ENCODE data around the gene WDFY1.

Gene WDFY1

GRCh38 chr2:223944703-223945531 lies at the start of gene WDFY1:
Gene WDFY1, minus strand, starts transcription at chr2:223945335. Its CDS starts 51 bp downstream, at chr2:223945284.
- DNase-seq (ENCODE audit: low read depth in 2 of 3, low spot score in 1 of 3): peak; percentile 69 to 78 (median 70)

GRCh38 chr2:223994562-223995162 lies 49.5 kb upstream of the WDFY1 start:
- DNase-seq (ENCODE audit: low read depth in 2 of 3, low spot score in 1 of 3): no peak

DNA sequence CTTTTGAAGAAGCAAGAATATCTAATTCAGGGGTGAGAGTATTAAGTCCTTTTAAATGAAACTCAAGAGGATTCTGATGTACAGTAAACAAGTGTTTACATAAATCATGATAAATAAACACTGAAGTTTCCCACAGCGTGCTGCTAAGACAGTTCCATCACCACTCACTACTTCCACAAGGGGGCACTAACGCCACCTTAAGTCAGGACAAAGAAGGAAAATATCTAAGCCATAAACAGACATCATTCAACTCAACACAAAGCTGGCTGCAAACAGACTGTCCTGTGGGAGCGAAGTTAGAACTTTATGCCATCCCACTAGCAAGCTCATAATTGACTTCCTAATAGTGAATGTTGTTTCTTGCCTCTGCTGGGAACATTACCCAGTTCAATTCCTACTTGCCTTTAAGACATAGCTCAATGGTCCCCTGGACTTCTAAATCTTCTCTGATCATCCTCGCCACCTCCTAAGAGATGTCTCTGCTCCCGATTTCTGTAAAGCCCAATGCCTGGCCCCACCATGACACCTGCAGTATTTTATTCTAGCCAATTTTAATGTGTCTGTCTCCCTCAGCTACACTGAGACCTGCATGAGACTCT lies 48.6 kb upstream of the WDFY1 start:
- peak; percentile 32 to 53 (median 48) for DNase-seq (ENCODE audit: low read depth in 2 of 3, low spot score in 1 of 3)

- DNase-seq (ENCODE audit: low read depth in 2 of 3, low spot score in 1 of 3): no peak
Observed at GRCh38 chr2:223991611-223992010, 46.5 kb upstream of the WDFY1 start.

DNA sequence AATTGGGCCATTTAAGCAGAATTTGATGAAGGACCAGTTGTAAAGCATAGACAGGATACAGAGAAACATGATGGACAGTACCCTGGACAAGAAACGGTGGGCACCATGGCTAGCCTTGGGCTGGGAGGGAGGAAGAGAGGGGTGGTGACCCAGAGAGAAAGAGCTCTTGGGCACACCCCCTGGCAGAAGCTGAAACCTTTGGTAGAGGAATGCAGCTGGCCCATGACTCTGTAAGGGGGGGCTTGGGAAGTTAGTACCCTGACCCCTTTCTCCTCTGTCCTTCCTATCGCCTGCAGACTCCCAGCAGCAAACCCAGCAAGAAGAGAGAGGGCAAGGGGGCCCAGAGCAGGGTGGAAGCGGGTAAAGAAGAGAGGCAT lies 44.7 kb upstream of the WDFY1 start:
- no peak for DNase-seq (ENCODE audit: low read depth in 2 of 3, low spot score in 1 of 3)

GRCh38 chr2:223989206-223989855 lies 44.2 kb upstream of the WDFY1 start:
- no peak for DNase-seq (ENCODE audit: low read depth in 2 of 3, low spot score in 1 of 3)

DNA sequence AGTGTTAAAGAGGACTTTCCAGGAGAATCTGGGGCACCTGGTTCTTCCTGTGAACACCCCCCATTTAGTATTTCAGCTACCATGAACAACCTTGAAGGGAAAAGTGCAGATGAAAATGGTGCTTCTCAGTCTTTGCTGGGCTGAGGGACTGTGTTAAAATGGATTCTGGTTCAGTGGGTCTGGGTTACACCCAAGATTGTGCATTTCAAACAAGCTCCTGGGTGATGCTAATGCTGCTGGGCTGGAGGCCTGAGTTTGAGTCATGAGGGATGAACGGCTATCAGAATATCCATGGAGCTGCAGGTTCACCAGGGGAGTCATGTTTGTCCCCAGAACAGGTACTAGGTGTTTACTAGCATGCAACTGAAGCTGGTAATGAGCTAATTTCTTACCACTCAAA lies 36.1 kb upstream of the WDFY1 start:
- no peak for DNase-seq (ENCODE audit: low read depth in 2 of 3, low spot score in 1 of 3)

DNA sequence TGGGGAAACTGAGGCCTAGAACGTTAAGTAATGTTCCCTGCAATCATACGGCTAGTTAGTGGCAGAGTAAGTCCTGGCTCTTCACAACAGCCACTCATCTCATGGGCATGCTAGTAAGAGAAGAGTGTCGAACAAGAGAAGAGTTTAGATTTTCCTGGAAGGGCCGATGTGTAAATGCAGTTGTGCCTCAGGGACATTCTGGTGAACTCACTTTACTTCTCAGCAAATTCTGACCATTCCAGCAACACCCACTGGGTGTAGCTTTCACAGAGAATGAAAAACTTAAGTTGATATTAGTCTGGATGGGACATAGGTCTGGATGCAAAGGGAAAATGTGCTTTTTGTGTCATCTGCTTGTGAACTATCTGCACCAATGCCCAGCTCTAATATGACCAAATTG lies 35.7 kb upstream of the WDFY1 start:
- DNase-seq (ENCODE audit: low read depth in 2 of 3, low spot score in 1 of 3): no peak

GRCh38 chr2:223980397-223980735 lies 35.2 kb upstream of the WDFY1 start:
- no peak for DNase-seq (ENCODE audit: low read depth in 2 of 3, low spot score in 1 of 3)

DNA sequence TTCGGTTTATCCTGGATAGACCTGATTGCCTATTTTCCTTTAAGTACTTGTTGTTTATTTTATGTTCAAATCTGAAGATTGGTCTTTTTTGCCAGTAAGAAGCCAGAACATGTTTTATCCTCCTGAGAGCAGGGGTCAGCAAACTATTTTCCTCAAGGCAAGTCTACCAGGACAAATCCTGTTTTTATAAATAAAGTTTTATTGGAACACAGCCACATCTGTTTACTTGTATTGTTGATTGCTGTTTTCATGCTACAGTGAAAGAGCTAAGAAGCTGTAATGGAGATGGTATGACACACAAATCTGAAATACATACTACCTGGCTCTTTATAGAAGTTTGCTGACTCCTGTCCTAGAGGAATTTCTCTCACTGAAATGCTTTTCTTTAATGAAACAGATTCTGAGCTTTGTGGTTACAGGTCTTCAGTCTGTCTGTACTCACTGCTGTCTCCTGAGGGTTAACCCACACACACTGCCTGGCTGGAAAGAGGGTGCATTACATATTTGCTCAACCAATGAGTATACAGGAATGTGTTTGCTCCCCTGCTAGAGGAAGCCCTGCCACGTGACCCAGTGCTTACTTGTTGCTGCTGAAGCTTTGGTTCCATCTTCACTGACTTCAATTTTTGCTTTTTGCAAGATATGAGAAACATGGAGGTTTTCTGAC lies 34.7 kb upstream of the WDFY1 start:
- no peak for DNase-seq (ENCODE audit: low read depth in 2 of 3, low spot score in 1 of 3)

DNA sequence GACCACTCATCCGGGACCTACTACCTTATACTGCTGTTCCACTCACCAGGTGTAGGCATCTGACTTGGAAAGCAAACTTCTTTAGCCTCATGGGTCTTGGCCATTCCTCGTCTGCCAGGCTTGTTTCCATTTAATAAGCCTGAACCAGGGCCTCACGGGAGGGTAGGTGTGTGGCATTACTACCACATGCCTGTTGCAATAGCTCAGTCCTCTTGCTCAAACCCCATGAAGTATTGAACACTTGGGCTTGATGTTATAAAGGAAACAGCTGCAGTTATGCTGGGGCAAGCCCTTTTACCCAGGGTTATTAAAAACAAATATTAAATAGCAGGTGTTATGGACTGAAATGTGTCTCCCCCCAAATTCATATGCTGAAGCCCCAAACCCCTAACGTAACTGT lies 33.3 kb upstream of the WDFY1 start:
- no peak for DNase-seq (ENCODE audit: low read depth in 2 of 3, low spot score in 1 of 3)

DNA sequence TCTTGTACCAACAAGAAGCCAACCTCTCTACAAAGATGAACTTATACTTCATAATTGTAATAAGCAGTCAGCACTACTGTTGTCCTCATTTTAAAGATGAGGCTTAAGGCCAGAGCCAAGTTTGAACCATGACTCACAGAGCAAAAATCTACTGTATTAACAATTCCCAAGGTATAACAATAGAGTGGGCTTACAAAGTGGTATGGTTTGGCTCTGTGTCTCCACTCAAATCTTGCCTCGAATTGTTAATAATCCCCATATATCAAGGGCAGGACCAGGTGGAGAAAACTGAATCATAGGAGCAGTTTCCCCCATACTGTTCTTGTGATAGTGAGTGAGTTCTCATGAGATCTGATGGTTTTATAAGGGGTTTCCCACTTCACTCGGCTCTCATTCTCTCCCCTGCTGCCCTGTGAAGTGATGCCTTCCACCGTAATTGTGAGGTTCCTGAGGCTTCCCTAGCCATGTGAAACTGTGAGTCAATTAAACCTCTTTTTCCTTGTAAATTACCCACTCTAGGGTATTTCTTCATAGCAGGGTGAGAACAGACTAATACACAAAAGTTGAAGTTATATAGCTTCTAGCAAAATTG lies 31.6 kb upstream of the WDFY1 start:
- no peak for DNase-seq (ENCODE audit: low read depth in 2 of 3, low spot score in 1 of 3)

DNA sequence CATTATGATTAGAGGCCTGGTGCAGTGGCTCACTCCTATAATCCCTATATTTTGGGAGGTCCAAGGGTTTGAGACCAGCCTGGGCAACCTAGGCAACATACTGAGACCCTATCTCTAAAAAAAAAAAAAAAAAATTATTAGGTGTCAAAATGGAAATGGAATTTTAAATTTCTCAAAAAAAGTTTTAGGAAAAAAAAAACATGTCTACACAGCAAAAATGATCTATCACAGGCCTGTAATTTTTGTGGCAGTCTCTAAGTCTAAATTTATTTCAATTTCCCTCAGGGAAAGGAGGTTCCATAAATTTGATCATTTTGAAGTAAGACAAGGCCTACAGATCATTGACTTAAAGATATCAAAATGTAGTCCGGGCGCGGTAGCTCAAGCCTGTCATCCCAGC lies 28.5 kb upstream of the WDFY1 start:
- no peak for DNase-seq (ENCODE audit: low read depth in 2 of 3, low spot score in 1 of 3)

DNA sequence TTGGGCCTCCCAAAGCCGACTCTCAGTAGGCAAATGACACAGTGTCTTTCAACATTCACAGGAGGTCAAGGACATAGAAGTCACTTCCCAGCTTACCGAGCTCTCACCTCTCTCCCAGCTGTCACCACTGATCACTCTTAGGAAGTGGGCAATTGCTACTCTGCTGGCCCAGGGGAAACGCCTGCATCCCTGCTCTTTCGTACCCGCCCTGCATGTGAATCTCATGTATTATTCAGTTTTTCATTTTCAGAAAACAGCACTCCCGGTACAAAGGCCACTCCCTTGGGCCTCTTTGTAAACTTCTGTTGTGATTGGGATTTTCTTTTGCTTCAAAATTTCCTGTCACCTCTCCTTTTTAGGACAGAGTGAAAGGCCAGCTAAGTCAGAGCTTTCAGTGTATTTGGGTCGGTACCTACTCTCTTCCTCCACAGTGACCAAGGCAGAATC lies 27.5 kb upstream of the WDFY1 start:
- DNase-seq (ENCODE audit: low read depth in 2 of 3, low spot score in 1 of 3): no peak

DNA sequence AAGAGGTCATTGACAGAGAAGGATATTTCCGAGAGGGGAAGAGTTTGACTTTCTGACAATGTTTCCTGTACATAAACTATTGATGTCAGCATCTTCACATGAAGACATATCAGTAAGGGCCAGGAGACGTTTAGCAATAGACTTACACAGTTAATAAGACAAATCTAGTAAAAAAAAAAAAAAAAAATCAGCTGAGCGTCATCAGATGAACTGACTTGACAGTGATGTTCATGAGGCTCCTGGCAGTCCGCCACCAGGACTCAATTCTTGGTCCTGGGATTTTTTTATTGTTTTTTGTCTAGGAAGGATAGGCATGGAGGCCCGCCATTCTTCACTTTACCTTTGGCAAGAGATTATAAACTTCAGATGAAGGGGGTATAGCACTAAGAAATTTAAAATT lies 26.6 kb upstream of the WDFY1 start:
- DNase-seq (ENCODE audit: low read depth in 2 of 3, low spot score in 1 of 3): no peak

DNA sequence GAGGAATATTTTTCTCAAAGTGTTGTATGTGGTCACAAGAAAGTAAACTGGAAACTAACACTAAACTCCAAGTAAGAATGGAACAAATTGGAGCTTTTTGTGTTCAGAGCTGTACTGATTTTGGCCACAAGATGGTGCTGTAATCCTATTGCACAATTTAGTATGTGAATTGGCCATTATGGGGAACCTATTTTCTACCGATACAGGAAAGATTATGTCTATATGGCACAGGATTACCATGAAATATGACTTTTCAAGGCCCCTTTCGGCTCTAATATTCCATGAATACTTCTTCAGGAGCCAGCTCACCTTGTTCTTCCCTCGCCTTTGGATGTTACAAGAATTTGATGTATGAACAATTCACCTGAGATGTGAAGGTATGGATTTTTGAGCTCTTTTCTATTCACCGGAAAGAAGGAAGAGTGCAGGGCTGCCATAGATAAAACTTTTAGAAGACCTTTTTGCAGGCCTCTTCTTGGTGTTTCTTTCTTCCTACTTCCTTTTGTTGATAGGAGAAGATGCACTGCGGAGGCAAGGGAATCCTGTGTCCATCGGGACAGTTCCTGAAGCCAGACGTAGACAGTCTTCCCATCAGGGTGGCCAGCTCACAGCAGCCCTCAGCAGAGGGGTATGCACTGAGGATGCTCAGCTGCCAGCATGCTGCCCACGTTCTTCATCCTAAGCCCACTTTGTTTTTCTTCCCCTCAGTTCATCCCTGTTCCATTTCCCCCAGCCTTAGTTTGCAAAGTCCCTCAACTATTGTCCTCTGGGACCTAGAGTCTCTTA lies 25.4 kb upstream of the WDFY1 start:
- DNase-seq (ENCODE audit: low read depth in 2 of 3, low spot score in 1 of 3): peak in 2 of 3 donors; percentile 28 to 89

DNA sequence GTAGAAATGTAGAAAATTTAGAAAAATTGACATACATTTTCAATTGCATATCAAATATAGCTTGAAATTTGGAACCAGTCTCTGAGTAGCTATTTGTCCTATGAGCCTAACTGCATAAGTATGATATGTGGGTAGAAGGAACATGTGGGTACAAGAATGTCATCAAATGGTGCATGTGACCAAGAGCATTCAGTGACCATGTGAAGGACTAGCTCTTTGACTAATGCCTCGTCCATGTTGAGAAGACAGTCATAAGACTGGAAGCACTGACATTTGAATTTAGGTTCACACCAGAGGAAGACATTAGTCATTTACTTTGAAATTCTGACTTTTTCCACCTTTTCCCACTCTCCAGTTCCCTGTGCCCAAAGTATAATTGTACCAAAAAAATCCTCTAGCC lies 24.7 kb upstream of the WDFY1 start:
- no peak for DNase-seq (ENCODE audit: low read depth in 2 of 3, low spot score in 1 of 3)

GRCh38 chr2:223969315-223969714 lies 24.2 kb upstream of the WDFY1 start:
- DNase-seq (ENCODE audit: low read depth in 2 of 3, low spot score in 1 of 3): no peak

GRCh38 chr2:223967981-223968380 lies 22.8 kb upstream of the WDFY1 start:
- no peak for DNase-seq (ENCODE audit: low read depth in 2 of 3, low spot score in 1 of 3)

DNA sequence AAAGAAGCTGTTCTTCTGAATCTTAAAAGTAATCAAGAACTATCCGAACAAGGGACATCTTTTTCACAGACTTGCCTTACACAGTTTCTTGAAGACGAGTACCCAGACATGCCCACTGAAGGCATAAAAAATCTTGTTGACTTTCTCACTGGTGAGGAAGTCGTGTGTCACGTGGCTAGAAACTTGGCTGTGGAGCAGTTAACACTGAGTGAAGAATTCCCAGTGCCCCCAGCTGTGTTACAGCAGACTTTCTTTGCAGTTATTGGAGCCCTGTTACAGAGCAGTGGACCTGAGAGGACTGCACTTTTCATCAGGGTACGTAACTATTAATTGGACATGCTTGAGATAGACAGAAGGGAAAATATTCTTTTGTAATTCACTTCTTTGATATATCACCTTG lies 14.6 kb upstream of the WDFY1 start:
- no peak for DNase-seq (ENCODE audit: low read depth in 2 of 3, low spot score in 1 of 3)

Data from stimulated activated CD4-positive, alpha-beta T cell treated with anti-CD3 and anti-CD28 coated beads, Interleukin-12 subunit alpha, Interleukin-12 subunit beta, amount 100 ng/mL, for 48 hours (primary cell).